HTERT RPE-1 (cell line): ENCODE data around the gene SBSN.
"Not testable (repeated sequence)": the region's sequence is repeated elsewhere in the genome, so short reads cannot be mapped to it uniquely, and the experiment has no call there.

Experiments
- in situ Hi-C: fragments of 300-500 bp; cut with MboI; formaldehyde crosslinking; loops from 4 replicates; pipeline ENCODE4 v1.14.3; 2020; ENCODE audit warnings: low sequenced_read_pairs

The SBSN gene

GRCh38 chr19:35476149-35476548 lies 52.0 kb downstream of the SBSN start:
- in situ Hi-C loops: no loop called here

- in situ Hi-C loops: not testable (repeated sequence)
These were observed 53.5 kb downstream of the SBSN start for GRCh38 chr19:35474594-35474993.

GRCh38 chr19:35474104-35474503 lies 54.0 kb downstream of the SBSN start:
- in situ Hi-C loops: no loop called here
